ENCODE measurements around the gene HNRNPCL2.
"Not testable (repeated sequence)": the region's sequence is repeated elsewhere in the genome, so short reads cannot be mapped to it uniquely, and the experiment has no call there.

HNRNPCL2 gene

GRCh38 chr1:13116754-13117153 is at the start of gene HNRNPCL2:
HNRNPCL2 (minus strand) TSS chr1:13116854; CDS start chr1:13116400, 454 bp downstream.
- not testable (repeated sequence) for DNase-seq

GRCh38 chr1:13165531-13165930 is 48.9 kb upstream of the HNRNPCL2 start, which contains the start of gene HNRNPCL4:
HNRNPCL4 (minus strand) TSS chr1:13165631; CDS start chr1:13165467, 164 bp downstream.
- not testable (repeated sequence) for DNase-seq

- not testable (repeated sequence) for DNase-seq
These were observed 39.3 kb upstream of the HNRNPCL2 start, which contains the start of gene PRAMEF26 for GRCh38 chr1:13155909-13156308. PRAMEF26 (minus strand) TSS chr1:13156009; CDS start chr1:13153095, 2,914 bp downstream.

GRCh38 chr1:13070474-13070873 is 46.2 kb downstream of the HNRNPCL2 start, which contains the start of gene PRAMEF25:
PRAMEF25 (plus strand) TSS chr1:13070774; CDS start chr1:13073694, 2,920 bp downstream.
- not testable (repeated sequence) for DNase-seq

Measured in kidney glomerular epithelial cell (primary cell).